ENCODE measurements around the gene VPS72.

Gene VPS72

DNA sequence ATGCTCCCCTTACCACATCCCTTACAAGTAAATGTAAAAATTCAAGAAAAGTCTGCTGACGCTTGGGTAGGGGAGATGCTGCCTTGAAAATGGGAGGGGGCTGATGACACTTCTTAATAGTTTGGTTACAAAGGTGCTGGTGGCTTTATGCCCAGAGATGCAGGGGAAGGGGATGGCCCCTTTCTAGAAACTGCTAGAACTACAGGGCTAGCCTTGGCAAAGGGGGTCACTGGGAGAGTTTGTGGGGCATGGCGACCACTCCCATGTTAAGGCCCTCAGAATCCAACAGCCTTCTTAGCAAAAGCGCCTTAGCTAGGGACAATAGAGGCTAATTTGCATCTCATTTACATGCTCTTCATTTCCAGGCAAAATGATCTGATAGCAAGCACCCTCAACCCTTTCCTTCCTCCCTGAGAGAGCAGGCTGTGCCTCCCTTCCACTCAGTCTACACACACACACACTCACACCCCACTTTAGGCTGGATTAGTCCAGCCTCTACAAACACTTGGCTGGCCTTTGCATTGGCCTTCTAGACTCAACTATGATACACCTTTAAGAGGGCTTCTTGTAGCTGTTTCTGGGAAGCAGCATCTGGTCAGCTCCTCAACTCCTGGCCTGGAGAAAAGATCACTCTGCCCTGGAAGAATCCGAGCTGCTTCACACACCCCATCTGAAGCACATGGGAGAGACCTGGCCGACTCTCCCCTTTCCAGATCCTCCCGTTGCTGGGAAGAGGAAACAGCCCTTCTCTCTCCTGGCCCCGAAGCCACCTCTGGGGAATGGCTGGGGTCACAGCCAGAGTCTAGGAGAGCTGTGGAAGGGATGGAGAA lies 45.3 kb downstream of the VPS72 start:
- H3K9ac ChIP-seq (ENCODE audit: low read depth, low read length, poor library complexity, severe bottlenecking): no peak overlapping the region
- peaks cover 7% of the 10 kb centered on the region for H3K4me1 ChIP-seq (ENCODE audit: insufficient read depth, low read length, poor library complexity, severe bottlenecking)
- H3K9me3 ChIP-seq (ENCODE audit: insufficient read depth, low read depth, low read length): no peaks in the 10 kb centered on the region
- H3K9me2 ChIP-seq (replicated peaks; ENCODE audit: low read depth, low read length): no peaks in the 10 kb centered on the region
- H2AFZ ChIP-seq (ENCODE audit: low read length): no peak overlapping the region
- no peak overlapping the region for H3K4me2 ChIP-seq (ENCODE audit: low read depth, low read length, poor library complexity, severe bottlenecking)
- TF ChIP-seq, protein P1, sequence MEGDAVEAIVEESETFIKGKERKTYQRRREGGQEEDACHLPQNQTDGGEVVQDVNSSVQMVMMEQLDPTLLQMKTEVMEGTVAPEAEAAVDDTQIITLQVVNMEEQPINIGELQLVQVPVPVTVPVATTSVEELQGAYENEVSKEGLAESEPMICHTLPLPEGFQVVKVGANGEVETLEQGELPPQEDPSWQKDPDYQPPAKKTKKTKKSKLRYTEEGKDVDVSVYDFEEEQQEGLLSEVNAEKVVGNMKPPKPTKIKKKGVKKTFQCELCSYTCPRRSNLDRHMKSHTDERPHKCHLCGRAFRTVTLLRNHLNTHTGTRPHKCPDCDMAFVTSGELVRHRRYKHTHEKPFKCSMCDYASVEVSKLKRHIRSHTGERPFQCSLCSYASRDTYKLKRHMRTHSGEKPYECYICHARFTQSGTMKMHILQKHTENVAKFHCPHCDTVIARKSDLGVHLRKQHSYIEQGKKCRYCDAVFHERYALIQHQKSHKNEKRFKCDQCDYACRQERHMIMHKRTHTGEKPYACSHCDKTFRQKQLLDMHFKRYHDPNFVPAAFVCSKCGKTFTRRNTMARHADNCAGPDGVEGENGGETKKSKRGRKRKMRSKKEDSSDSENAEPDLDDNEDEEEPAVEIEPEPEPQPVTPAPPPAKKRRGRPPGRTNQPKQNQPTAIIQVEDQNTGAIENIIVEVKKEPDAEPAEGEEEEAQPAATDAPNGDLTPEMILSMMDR (conservative IDR thresholded peaks at IDR 0.05; ENCODE audit: low read length): no peak
- TF ChIP-seq EZH2phosphoT487 (IDR thresholded peaks at IDR 0.05; ENCODE audit: borderline replicate concordance): no peak
- H4K20me1 ChIP-seq (ENCODE audit: insufficient read depth, low read length, poor library complexity, severe bottlenecking): no peaks in the 10 kb centered on the region
- H3K27me3 ChIP-seq (ENCODE audit: insufficient read depth, low read length, poor library complexity, severe bottlenecking): peaks cover 15% of the 10 kb centered on the region
- H3K79me2 ChIP-seq (ENCODE audit: insufficient read depth, low read length): no peaks in the 10 kb centered on the region
- no peaks in the 10 kb centered on the region for H3F3A ChIP-seq (ENCODE audit: low read depth)
- H3K36me3 ChIP-seq (ENCODE audit: insufficient read depth, low read length): no peaks in the 10 kb centered on the region
- H3K4me3 ChIP-seq (ENCODE audit: low read length, poor library complexity, severe bottlenecking): no peak overlapping the region

DNA sequence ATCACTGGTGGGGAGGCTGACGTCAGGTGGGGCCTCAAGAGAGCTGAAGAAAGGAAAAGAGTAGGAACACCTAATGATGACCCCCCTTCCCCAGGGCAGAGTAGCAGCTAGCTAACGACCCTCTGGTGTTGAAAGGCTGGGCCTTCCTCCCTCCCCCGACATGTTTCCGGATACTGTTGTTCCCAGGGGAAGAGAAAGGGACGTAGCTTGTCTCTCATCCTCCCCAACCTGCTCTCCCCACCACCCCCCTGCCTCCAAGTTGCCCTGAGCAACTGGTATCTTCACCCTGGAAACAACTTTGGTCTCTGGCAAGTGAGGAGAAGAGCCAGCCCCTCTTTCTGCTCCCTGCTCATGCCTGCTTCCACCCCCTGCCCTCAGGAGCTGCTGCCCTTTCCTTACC lies 46.0 kb downstream of the VPS72 start:
- H3K4me1 ChIP-seq (ENCODE audit: insufficient read depth, low read length, poor library complexity, severe bottlenecking): peaks cover 7% of the 10 kb centered on the region
- no peak overlapping the region for H3K4me2 ChIP-seq (ENCODE audit: low read depth, low read length, poor library complexity, severe bottlenecking)
- H2AFZ ChIP-seq (ENCODE audit: low read length): no peak overlapping the region
- no peaks in the 10 kb centered on the region for H3K9me2 ChIP-seq (replicated peaks; ENCODE audit: low read depth, low read length)
- TF ChIP-seq, protein P1 (conservative IDR thresholded peaks at IDR 0.05; ENCODE audit: low read length): no peak
- TF ChIP-seq EZH2phosphoT487 (IDR thresholded peaks at IDR 0.05; ENCODE audit: borderline replicate concordance): no peak
- H3K36me3 ChIP-seq (ENCODE audit: insufficient read depth, low read length): no peaks in the 10 kb centered on the region
- no peaks in the 10 kb centered on the region for H4K20me1 ChIP-seq (ENCODE audit: insufficient read depth, low read length, poor library complexity, severe bottlenecking)
- no peak overlapping the region for H3K4me3 ChIP-seq (ENCODE audit: low read length, poor library complexity, severe bottlenecking)
- H3K27me3 ChIP-seq (ENCODE audit: insufficient read depth, low read length, poor library complexity, severe bottlenecking): peaks cover 15% of the 10 kb centered on the region
- no peak overlapping the region for H3K9ac ChIP-seq (ENCODE audit: low read depth, low read length, poor library complexity, severe bottlenecking)
- H3K9me3 ChIP-seq (ENCODE audit: insufficient read depth, low read depth, low read length): no peaks in the 10 kb centered on the region
- no peaks in the 10 kb centered on the region for H3K79me2 ChIP-seq (ENCODE audit: insufficient read depth, low read length)
- H3F3A ChIP-seq (ENCODE audit: low read depth): no peaks in the 10 kb centered on the region

DNA sequence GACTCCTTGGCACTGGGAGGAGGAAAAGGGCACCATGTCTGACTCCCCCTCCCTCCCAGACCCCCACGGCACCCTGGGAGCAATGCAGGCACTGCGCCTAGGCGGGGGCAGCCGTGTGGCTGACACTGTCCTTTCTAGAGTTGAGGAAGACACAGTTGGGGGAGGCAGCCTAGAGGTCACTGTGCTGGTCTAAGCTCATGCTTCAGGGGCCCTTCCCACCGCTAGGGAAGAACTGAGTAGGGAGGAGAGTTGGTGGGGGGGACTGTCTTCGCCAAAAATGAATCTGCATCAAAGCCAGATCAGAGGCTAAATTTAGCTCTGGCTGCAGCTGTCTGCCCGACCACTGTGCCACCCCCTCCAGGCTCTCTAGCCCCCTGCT lies 47.0 kb downstream of the VPS72 start:
- H3K9me2 ChIP-seq (replicated peaks; ENCODE audit: low read depth, low read length): no peaks in the 10 kb centered on the region
- H3K9ac ChIP-seq (ENCODE audit: low read depth, low read length, poor library complexity, severe bottlenecking): no peak overlapping the region
- no peaks in the 10 kb centered on the region for H3F3A ChIP-seq (ENCODE audit: low read depth)
- peaks cover 15% of the 10 kb centered on the region for H3K27me3 ChIP-seq (ENCODE audit: insufficient read depth, low read length, poor library complexity, severe bottlenecking)
- TF ChIP-seq, protein P1 (conservative IDR thresholded peaks at IDR 0.05; ENCODE audit: low read length): no peak
- TF ChIP-seq EZH2phosphoT487 (IDR thresholded peaks at IDR 0.05; ENCODE audit: borderline replicate concordance): no peak
- no peaks in the 10 kb centered on the region for H3K36me3 ChIP-seq (ENCODE audit: insufficient read depth, low read length)
- no peaks in the 10 kb centered on the region for H4K20me1 ChIP-seq (ENCODE audit: insufficient read depth, low read length, poor library complexity, severe bottlenecking)
- no peaks in the 10 kb centered on the region for H3K9me3 ChIP-seq (ENCODE audit: insufficient read depth, low read depth, low read length)
- H3K4me2 ChIP-seq (ENCODE audit: low read depth, low read length, poor library complexity, severe bottlenecking): no peak overlapping the region
- no peaks in the 10 kb centered on the region for H3K79me2 ChIP-seq (ENCODE audit: insufficient read depth, low read length)
- H3K4me3 ChIP-seq (ENCODE audit: low read length, poor library complexity, severe bottlenecking): no peak overlapping the region
- H3K4me1 ChIP-seq (ENCODE audit: insufficient read depth, low read length, poor library complexity, severe bottlenecking): peaks cover 7% of the 10 kb centered on the region
- H2AFZ ChIP-seq (ENCODE audit: low read length): no peak overlapping the region

Measured in Loucy (cell line).